Rectal smooth muscle tissue (tissue), 1 donor: ENCODE data around the gene SHROOM3.

Source experiments
- H3K27ac ChIP-seq: one replicate; pipeline ENCODE4 v1.7.0; 2013; ENCODE audit warnings: low read depth, low read length, inconsistent platforms
- H3K27me3 ChIP-seq: one replicate; pipeline ENCODE4 v1.7.0; 2013; ENCODE audit warnings: low read length; ENCODE audit not compliant: control insufficient read depth, insufficient read depth
- H3K36me3 ChIP-seq: one replicate; pipeline ENCODE4 v1.7.0; 2013; ENCODE audit warnings: low read length; ENCODE audit not compliant: control insufficient read depth, insufficient read depth
- H3K4me1 ChIP-seq: one replicate; pipeline ENCODE4 v1.7.0; 2013; ENCODE audit warnings: low read length; ENCODE audit not compliant: control insufficient read depth, insufficient read depth
- H3K4me3 ChIP-seq: one replicate; pipeline ENCODE4 v1.7.0; 2013; ENCODE audit warnings: low read length
- H3K9ac ChIP-seq: one replicate; pipeline ENCODE4 v1.7.0; 2013; ENCODE audit warnings: low read length

The SHROOM3 gene

GRCh38 chr4:76822303-76822702 is 387.3 kb downstream of the SHROOM3 start:
- no peak overlapping the region for H3K27ac ChIP-seq
- no peak overlapping the region for H3K4me3 ChIP-seq
- H3K9ac ChIP-seq, result no peak overlapping the region
- H3K4me1 ChIP-seq, result no peaks in the 10 kb centered on the region
- no peaks in the 10 kb centered on the region for H3K36me3 ChIP-seq
- no peaks in the 10 kb centered on the region for H3K27me3 ChIP-seq

- Histone ChIP-seq H3K27me3 (no peaks in the 10 kb centered on the region), H3K4me3 (no peak overlapping the region), H3K36me3 (no peaks in the 10 kb centered on the region), H3K9ac (no peak overlapping the region), H3K27ac (no peak overlapping the region), H3K4me1 (no peaks in the 10 kb centered on the region)
Observed at GRCh38 chr4:76823495-76823894, 388.5 kb downstream of the SHROOM3 start.

- no peak overlapping the region for H3K9ac ChIP-seq
- peak overlapping the region; percentile 18 for H3K4me3 ChIP-seq
- H3K4me1 ChIP-seq, result no peaks in the 10 kb centered on the region
- H3K27ac ChIP-seq, result no peak overlapping the region
- H3K36me3 ChIP-seq, result no peaks in the 10 kb centered on the region
- H3K27me3 ChIP-seq, result no peaks in the 10 kb centered on the region
Observed at GRCh38 chr4:76830612-76830963, 395.6 kb downstream of the SHROOM3 start.

- Histone ChIP-seq H3K4me3 (peak overlapping the region; percentile 3), H3K4me1 (no peaks in the 10 kb centered on the region), H3K27ac (no peak overlapping the region), H3K36me3 (no peaks in the 10 kb centered on the region), H3K27me3 (no peaks in the 10 kb centered on the region), H3K9ac (no peak overlapping the region)
Observed at GRCh38 chr4:76830964-76831703, 396.1 kb downstream of the SHROOM3 start.

GRCh38 chr4:76831711-76832373 is 396.8 kb downstream of the SHROOM3 start:
- no peaks in the 10 kb centered on the region for H3K27me3 ChIP-seq
- H3K36me3 ChIP-seq, result no peaks in the 10 kb centered on the region
- H3K4me3 ChIP-seq, result no peak overlapping the region
- H3K4me1 ChIP-seq, result no peaks in the 10 kb centered on the region
- H3K27ac ChIP-seq, result no peak overlapping the region
- H3K9ac ChIP-seq, result no peak overlapping the region
